ENCODE data around the gene RBFOX2.
"Not testable (repeated sequence)": the region's sequence is repeated elsewhere in the genome, so short reads cannot be mapped to it uniquely, and the experiment has no call there.

RBFOX2 gene

DNA sequence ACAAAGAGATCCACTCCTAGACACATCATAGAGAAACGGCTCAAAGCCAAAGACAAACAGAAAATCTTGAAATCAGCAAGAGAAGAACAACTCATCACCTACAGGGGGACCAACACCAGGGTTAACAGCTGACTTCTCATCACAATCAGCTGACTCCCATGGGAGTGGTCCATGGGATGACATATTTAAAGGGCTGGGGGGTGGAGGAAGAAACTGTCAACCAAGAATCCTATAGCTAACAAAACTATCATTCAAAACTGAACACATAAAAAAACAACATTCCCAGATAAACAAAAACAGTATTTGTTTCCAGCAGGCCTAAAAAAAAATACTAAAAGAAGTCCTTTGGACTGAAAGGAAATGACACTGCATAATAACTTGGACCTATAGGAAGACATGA, 224.2 kb downstream of the RBFOX2 start:
- H3K27ac ChIP-seq: no peak overlapping the region
- H3K4me3 ChIP-seq (ENCODE audit: low read depth, low read length): no peak overlapping the region
- TF ChIP-seq, protein P1, sequence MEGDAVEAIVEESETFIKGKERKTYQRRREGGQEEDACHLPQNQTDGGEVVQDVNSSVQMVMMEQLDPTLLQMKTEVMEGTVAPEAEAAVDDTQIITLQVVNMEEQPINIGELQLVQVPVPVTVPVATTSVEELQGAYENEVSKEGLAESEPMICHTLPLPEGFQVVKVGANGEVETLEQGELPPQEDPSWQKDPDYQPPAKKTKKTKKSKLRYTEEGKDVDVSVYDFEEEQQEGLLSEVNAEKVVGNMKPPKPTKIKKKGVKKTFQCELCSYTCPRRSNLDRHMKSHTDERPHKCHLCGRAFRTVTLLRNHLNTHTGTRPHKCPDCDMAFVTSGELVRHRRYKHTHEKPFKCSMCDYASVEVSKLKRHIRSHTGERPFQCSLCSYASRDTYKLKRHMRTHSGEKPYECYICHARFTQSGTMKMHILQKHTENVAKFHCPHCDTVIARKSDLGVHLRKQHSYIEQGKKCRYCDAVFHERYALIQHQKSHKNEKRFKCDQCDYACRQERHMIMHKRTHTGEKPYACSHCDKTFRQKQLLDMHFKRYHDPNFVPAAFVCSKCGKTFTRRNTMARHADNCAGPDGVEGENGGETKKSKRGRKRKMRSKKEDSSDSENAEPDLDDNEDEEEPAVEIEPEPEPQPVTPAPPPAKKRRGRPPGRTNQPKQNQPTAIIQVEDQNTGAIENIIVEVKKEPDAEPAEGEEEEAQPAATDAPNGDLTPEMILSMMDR (IDR thresholded peaks at IDR 0.05): no peak
- no peak overlapping the region for H2AFZ ChIP-seq
- no peaks in the 10 kb centered on the region for H3K36me3 ChIP-seq (ENCODE audit: control insufficient read depth, insufficient read depth, low read length)
- H3K9ac ChIP-seq: no peak overlapping the region
- H3K79me2 ChIP-seq: peaks cover 16% of the 10 kb centered on the region
- H3K4me1 ChIP-seq: no peaks in the 10 kb centered on the region
- H3K4me2 ChIP-seq (ENCODE audit: low read length): no peak overlapping the region
- H3K9me3 ChIP-seq (ENCODE audit: control insufficient read depth, low read length): no peaks in the 10 kb centered on the region
- no peaks in the 10 kb centered on the region for H3K27me3 ChIP-seq (ENCODE audit: control insufficient read depth, insufficient read depth, low read length)

DNA sequence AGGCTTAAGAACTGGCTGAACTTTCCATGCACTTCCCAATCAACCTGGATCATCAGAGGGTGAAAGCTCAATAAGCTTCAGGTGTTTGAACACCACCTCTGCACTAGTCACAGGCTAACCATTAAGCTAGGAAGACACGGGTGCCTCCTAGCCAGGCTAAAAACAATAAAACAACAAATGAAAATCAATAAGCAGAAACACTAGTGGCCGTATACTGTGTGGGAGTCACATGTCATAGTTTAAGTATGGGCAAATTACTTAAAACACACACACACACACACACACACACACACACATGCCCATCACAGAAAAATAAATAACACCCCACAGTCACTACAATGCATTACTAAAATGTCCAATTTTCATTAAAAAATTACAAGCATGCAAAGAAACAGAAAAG, 225.7 kb downstream of the RBFOX2 start:
- H3K27me3 ChIP-seq (ENCODE audit: control insufficient read depth, insufficient read depth, low read length): no peaks in the 10 kb centered on the region
- H2AFZ ChIP-seq: no peak overlapping the region
- no peak overlapping the region for H3K27ac ChIP-seq
- no peaks in the 10 kb centered on the region for H3K9me3 ChIP-seq (ENCODE audit: control insufficient read depth, low read length)
- no peak overlapping the region for H3K4me2 ChIP-seq (ENCODE audit: low read length)
- peaks cover 19% of the 10 kb centered on the region for H3K79me2 ChIP-seq
- H3K4me3 ChIP-seq (ENCODE audit: low read depth, low read length): no peak overlapping the region
- H3K4me1 ChIP-seq: no peaks in the 10 kb centered on the region
- H3K36me3 ChIP-seq (ENCODE audit: control insufficient read depth, insufficient read depth, low read length): no peaks in the 10 kb centered on the region
- H3K9ac ChIP-seq: no peak overlapping the region
- TF ChIP-seq, protein P1 (IDR thresholded peaks at IDR 0.05): no peak

DNA sequence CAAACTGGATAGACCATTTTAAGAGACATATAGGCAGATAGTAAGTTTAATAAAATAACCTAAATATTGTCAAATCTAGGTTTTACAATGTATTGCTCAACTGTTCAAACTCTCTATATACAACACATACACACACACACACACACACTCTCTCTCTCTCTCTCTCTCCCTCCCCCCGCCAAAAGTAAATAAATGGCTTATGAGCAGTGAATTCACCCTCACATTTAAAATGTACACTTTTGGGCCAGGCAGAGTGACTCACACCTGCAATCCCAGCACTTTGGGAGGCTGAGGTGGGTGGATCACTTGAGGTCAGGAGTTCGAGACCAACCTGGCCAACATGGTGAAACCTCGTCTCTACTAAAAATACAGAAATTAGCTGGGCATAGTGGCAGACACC, 227.3 kb downstream of the RBFOX2 start:
- H3K27me3 ChIP-seq (ENCODE audit: control insufficient read depth, insufficient read depth, low read length); H2AFZ ChIP-seq; H3K9me3 ChIP-seq (ENCODE audit: control insufficient read depth, low read length); H3K36me3 ChIP-seq (ENCODE audit: control insufficient read depth, insufficient read depth, low read length); H3K4me1 ChIP-seq; H3K4me3 ChIP-seq (ENCODE audit: low read depth, low read length); H3K4me2 ChIP-seq (ENCODE audit: low read length); H3K9ac ChIP-seq; H3K27ac ChIP-seq: not testable (repeated sequence)
- peaks cover 19% of the 10 kb centered on the region for H3K79me2 ChIP-seq

DNA sequence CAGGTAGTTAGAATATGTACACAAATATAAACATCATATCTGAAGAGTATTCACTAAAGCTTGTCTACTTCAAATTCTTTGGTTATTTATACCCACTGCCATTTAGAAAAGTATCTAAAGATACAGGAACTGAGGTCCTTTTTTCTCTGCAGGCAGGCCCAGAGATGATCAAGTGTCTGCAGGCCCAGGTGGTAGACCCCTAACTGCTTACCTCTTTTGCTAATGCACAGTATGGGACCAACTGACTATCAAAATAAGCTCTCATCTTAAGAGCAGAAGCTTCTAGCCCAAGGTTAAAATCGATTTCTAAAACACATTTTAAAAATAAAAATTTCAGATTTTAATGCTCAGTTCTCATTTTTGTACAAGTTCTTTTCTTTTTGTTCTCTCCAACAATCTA, 229.5 kb downstream of the RBFOX2 start:
- Histone ChIP-seq H3K27me3 (ENCODE audit: control insufficient read depth, insufficient read depth, low read length) (no peaks in the 10 kb centered on the region), H3K4me2 (ENCODE audit: low read length) (no peak overlapping the region), H3K9ac (no peak overlapping the region), H3K27ac (no peak overlapping the region), H3K4me3 (ENCODE audit: low read depth, low read length) (no peak overlapping the region), H2AFZ (no peak overlapping the region), H3K36me3 (ENCODE audit: control insufficient read depth, insufficient read depth, low read length) (no peaks in the 10 kb centered on the region), H3K9me3 (ENCODE audit: control insufficient read depth, low read length) (no peaks in the 10 kb centered on the region), H3K79me2 (peaks cover 15% of the 10 kb centered on the region), H3K4me1 (no peaks in the 10 kb centered on the region)
- TF ChIP-seq, protein P1 (IDR thresholded peaks at IDR 0.05): no peak

DNA sequence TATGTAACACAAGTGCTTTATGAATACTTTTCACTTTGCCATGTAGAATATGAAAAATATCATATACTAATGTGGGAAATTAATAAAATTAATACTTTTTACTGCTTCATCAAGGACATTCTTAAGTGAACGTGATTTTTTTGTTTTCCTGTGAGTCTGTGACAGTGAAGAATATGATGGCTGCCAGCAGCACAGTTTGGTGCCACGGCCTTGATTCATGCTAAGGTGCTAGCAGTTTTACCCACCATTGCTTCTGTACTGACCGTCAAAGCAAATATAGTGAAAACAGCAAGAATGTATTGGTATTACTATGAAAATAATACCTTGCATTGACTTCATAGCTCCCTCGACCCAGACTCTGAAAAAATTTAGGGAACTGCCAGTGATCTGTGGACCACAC, 231.2 kb downstream of the RBFOX2 start:
- no peak overlapping the region for H3K4me3 ChIP-seq (ENCODE audit: low read depth, low read length)
- no peak overlapping the region for H3K27ac ChIP-seq
- H3K79me2 ChIP-seq: peaks cover 16% of the 10 kb centered on the region
- H3K4me1 ChIP-seq: no peaks in the 10 kb centered on the region
- TF ChIP-seq, protein P1 (IDR thresholded peaks at IDR 0.05): no peak
- no peaks in the 10 kb centered on the region for H3K36me3 ChIP-seq (ENCODE audit: control insufficient read depth, insufficient read depth, low read length)
- no peak overlapping the region for H3K4me2 ChIP-seq (ENCODE audit: low read length)
- no peak overlapping the region for H3K9ac ChIP-seq
- no peaks in the 10 kb centered on the region for H3K9me3 ChIP-seq (ENCODE audit: control insufficient read depth, low read length)
- no peaks in the 10 kb centered on the region for H3K27me3 ChIP-seq (ENCODE audit: control insufficient read depth, insufficient read depth, low read length)
- no peak overlapping the region for H2AFZ ChIP-seq
